Stimulated activated CD4-positive, alpha-beta T cell treated with anti-CD3 and anti-CD28 coated beads, Interleukin-12 subunit alpha, Interleukin-12 subunit beta, amount 100 ng/mL, for 4 hours (primary cell): ENCODE data around the gene UVSSA.
"Not testable (repeated sequence)": the region's sequence is repeated elsewhere in the genome, so short reads cannot be mapped to it uniquely, and the experiment has no call there.

ENCODE experiments used
- DNase-seq: peaks from one replicate; pipeline ENCODE4 v3.0.0-alpha.2; 2020

The UVSSA gene

GRCh38 chr4:1409491-1410425, 62.8 kb downstream of the UVSSA start:
- DNase-seq: no peak

DNA sequence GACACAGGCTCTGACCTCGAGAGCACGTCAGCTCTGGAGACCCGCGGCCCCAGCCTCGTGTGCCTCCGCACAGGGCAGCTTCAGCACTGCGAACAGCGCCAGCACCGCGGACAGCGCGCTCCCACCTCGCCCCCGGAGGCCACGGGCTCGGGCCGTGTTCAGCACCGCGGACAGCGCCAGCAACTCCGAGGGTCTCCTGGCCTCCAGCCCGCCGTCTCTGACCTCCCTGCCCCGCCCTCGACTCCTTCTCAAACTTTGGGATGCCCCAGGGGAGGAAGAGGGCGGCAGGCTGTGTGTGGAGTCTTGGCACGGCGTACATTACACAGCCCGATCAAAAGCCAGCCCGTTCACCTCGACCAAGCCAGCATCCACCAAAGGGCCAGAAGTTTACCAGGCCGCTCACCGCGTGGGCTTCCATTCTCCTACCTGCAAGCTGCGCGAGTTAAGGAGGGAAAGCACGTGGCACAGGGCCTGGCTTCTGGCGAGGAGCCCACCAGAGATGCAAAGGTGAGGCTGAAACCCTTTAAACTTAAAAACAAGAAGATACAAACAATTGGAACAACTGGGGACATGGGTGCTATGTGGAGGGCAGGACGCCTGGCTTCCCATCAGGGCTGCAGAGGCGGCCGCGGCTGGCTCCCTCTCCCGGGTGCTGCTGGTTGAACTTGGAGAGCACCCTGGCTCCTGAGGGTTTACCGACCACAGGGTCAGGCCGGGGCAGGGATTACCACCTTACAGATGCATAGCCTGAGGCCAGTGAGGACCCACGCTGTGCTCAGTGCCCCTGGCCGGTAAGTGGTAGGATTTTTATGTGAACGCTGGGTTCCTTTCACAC, 63.7 kb downstream of the UVSSA start:
- peak; percentile 42 for DNase-seq

DNA sequence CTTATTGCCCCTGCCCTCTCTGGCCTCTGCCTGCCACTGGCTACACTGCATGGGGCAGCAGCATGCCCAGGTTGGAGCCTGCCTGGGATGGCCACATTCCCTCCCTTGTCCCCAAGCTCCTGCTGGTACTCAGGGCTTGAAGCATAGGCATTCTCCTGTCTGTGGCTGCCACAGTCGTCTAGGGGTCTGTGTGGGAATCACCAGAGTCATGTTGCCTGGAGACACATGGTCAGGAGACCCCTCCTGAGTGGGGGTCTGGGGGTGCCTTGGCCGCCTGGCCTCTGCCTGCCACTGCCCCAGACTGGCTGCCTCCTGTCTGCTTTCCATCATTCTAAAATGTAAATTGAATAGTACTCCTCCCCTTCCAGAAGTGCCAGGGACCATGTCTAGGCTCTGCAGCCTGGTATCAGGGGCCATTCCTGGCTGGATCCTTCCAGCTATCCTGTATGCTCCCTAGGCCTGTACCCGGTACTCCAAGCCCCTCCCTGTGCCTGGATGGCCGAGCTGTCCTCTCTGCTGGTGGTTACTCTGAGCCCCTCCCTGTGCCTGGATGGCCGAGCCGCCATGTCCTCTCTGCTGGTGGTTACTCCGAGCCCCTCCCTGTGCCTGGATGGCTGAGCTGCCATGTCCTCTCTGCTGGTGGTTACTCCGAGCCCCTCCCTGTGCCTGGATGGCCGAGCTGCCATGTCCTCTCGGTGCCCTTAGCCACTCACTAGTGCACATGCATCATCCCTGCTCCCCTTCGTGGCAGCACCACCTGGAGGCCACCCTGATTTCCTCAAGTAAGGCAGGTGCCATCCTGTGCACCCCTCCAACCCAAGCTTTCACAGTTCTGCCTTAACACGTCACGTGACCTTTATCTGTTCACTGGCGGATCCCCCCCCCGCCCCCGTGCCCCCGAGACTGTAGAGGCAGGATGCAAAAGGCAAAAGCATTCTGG, 64.7 kb downstream of the UVSSA start:
- DNase-seq: no peak

- no peak for DNase-seq
Measured at GRCh38 chr4:1412376-1413203, 65.6 kb downstream of the UVSSA start.

DNA sequence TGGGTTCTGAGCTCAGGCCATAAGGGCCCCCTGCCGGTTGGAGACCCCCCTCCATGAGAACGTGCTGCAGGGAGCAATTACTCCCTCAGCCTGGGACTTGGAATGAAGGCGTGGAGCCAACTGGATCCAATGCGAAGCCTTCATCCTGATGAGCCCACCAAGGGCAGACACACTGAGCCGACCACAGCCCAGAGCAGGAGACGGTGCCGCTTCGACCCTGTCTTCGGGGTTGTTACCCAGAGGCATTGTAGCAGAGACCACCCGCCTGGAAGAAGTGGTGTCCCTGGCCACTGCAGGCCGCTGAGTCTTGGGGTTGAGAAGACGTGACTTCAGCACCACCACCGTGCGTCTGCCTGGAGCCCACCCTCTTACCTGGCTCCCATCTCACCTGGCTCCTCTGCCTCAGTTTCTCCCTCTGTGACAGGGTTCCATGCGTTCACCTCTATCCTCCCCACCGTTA, 66.2 kb downstream of the UVSSA start:
- DNase-seq: no peak

- no peak for DNase-seq
Measured at GRCh38 chr4:1413687-1414479, 66.9 kb downstream of the UVSSA start.

DNA sequence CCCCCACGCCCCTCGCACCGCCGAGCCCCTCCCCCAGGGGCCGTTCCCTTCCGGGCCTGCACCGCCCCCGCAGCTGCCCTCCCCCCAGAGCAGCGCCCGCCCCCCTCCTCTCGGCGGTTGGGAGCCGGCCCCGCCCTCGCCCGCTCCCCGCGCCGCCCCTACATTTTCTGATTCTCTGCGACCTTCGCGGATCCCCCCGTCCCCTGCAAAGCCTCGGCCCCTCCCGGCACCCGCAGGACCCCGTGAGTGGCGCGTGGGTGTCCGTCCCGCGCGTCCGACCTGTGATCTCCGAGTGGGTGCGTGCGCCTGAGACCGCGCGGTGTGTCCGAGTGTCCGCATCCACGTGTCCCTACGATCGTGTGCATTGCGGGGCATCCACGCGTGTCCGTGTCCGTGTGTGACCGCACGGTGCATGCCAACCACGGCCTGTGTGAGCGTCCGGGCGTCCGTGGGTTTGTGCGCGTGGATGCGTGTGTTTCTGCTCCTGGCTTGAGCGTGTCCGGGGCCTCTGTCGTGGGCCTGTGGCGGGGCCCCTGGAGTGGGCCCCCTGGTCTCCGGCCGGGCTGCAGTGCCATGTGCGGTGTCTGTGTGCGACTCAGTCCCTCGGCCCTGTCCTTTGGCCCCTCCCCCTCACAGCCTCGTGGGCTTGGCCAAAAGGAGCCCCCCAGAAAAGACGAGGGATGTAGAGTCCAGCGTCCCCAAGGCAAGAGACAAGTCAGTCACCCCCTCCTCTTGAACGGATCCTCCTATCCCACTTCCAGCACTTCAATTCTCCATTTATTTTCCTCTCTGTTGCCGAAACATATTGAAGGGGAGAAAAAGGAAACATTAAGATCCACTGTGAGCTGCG, 68.0 kb downstream of the UVSSA start:
- DNase-seq: no peak

DNA sequence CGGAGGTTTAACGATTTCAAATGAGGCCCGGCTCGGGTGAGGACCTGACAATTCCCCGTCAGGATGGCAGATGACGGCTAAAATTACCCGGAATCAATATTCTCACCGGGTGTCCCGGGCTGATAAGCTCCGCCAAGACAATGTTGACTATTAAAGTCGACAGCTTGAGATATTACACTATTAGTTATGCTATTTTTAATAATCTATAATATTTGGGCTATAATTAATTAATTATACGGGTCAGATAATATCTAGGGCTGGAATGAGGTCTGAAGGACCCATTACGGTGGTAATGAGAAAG, 68.6 kb downstream of the UVSSA start:
- no peak for DNase-seq

- DNase-seq: no peak
Measured at GRCh38 chr4:1416051-1416947, 69.3 kb downstream of the UVSSA start.

GRCh38 chr4:1416948-1417260, 69.9 kb downstream of the UVSSA start:
- no peak for DNase-seq

GRCh38 chr4:1417522-1418390, 70.7 kb downstream of the UVSSA start:
- DNase-seq: no peak

DNA sequence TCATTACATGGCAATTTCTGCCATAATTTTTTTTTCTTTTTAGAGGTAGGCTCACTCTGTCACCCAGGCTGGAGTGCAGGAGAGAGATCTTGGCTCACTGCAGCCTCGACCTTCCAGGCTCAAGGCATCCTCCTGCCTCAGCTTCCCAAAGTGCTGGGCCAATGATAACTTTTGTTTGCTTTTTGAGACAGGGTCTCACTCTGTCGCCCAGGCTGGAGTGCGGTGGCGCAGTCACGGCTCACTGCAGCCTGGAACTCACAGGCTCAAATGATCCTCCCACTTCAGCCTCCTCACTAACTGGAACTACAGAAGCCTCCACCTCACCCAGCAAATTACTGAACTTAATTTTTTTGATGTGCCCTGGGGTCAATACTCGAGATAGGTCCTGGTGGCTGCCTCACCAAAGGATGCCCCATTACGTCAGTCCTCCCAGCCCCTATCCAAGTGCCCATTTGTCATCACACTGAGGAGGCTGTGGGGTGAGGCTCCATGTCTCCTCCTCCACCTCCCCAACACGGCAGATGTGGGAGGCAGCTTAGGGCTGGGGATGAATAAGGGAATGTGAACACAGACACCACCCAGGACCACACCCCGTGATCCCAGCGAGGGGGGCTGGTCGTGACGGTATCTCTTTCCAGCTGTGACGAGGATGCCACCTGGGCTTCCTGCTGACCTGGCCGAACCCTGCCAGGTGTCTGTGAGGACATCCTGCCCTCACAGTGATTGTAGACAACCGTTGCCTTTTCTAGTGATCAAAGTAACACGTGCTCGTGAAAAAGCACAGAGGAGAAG, 71.7 kb downstream of the UVSSA start:
- DNase-seq: no peak

GRCh38 chr4:1419708-1420107, 72.7 kb downstream of the UVSSA start:
- no peak for DNase-seq

GRCh38 chr4:1421657-1422056, 74.6 kb downstream of the UVSSA start:
- DNase-seq: no peak

DNA sequence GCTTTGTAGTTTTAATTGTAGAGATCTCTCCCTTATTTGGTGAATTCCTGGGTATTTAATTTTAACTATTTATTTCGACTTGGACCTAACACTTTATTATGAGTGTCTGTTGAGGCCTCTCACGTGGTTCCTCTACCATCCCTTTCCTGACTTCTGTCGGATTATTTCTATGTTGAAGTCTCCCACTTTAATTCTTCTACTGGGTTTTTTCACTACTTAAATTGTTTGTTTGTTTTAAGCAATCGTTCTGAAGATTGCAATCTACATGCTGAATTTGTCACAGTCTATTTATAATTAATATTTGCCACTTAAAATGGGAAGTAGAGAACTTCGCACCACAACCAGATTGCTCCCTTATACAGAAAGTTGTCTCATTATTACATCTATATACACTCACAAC, 80.0 kb downstream of the UVSSA start:
- DNase-seq: no peak

DNA sequence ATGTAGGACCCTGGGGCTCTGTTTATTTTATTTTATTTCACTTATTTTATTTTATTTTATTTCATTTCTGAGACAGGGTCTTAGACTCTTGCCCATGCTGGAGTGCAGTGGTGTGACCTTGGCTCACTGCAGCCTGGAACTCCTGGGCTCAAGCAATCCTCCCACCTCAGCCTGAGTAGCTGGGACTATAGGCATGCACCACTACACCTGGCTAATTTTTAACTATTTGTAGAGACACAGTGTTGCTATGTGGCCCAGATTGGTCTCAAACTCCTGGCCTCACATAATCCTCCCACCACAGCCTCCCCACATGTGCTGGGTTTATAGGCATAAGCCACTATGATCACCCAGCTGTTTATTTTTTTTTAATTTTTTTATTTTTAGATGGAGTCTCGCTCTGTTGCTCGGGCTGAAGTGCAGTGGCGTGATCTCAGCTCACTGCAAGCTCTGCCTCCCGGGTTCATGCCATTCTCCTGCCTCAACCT, 96.7 kb downstream of the UVSSA start:
- not testable (repeated sequence) for DNase-seq
